HG02763 (cell line): ENCODE data around the gene SLC24A3.

Experiments used
- ATAC-seq: cut with Tn5 transposase; IDR thresholded peaks from one replicate; pipeline ENCODE4 v1.9.1; 2021; ENCODE audit warnings: mild to moderate bottlenecking, moderate library complexity; ENCODE audit not compliant: unreplicated experiment

SLC24A3 gene

GRCh38 chr20:19449051-19449450, 236.6 kb downstream of the SLC24A3 start:
- no peak for ATAC-seq

DNA sequence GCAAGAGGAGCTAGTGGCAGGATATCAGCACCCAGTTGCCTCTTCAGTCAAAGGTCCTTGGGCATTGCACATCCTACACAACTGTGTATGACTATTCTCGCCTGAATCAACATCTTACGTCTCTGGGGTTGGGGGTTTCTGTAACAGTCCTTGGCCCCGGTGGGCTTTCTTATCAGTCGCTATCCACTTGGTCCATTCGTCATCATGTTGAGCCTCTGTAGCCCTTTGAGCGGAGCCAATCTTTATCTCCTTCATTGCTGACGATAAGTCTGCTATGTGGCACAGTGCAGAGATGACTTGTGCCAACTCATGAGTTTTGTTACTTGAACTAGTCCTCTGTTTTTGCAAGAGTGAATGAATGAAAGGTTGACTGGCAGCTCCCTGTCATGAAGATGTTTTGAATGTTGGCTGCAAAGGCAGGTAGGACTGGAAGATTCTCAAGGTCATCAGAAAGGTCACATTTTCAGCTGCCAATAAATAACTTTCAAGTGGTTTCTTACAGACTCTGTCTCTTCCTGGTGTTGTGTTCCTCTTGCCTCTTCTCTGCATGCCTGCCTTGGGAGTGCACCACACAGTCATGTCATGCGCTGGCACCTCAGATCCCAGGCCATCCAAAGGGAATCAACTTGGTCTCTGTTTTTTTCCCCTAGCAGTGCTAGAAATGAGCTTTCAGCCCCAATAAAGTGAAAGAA, 238.9 kb downstream of the SLC24A3 start:
- no peak for ATAC-seq

DNA sequence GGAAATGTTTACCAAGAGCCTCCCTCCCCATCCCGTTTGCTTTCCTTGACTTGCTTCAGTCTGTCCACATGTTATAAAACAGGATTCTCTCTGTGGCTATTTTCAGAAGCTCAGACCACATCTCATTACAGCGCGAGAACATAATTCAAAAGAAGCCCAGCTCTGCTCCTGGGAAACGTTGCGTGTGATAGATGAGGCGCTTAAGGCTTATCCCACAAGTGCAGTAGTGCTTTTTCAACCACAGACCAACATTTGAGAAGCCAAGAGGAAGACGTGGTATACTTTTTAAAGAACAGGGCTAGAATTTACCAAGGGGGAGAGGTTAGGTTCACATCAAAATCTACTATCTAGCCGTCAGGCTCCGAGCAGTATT, 239.5 kb downstream of the SLC24A3 start:
- no peak for ATAC-seq

DNA sequence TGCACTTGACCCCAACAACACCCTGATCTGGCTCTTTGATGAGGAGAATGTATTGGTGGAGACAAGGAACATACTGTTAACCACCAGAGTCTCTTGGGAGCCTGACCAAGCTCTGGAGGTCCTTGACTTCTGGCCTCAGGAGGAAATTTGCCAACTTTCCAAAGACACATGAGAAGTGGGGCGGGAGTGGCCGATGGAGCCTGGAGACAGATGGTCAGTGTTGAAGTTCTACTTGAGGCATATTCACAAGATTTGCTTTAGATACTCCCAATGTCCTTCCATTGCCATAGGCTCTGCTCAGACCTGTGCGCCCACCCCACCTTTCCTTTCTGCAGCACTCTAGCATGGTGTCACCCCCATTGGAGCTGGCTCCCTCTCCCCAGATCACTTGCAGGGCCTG, 241.0 kb downstream of the SLC24A3 start:
- ATAC-seq: no peak

DNA sequence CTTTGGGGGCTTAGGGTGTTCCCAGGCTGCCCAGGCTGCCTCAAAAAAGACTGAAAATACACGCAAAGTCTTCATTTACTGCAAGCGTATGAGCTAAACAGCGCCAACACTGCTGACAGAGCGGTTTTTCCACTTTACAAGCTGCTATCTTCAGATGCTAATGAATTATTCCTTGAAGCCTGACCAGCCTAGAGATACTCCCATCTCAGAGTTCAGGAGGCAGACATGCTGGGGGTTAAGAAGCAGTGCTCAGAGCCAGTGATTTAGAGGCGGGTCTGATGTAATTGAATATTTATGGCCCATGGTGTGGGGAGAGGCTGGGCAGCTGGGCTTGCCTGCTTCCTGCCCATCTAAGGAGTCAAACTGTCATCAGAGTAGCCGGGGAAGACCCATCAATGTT, 241.4 kb downstream of the SLC24A3 start:
- ATAC-seq: no peak

- no peak for ATAC-seq
Observed at GRCh38 chr20:19456595-19457395, 244.4 kb downstream of the SLC24A3 start.

DNA sequence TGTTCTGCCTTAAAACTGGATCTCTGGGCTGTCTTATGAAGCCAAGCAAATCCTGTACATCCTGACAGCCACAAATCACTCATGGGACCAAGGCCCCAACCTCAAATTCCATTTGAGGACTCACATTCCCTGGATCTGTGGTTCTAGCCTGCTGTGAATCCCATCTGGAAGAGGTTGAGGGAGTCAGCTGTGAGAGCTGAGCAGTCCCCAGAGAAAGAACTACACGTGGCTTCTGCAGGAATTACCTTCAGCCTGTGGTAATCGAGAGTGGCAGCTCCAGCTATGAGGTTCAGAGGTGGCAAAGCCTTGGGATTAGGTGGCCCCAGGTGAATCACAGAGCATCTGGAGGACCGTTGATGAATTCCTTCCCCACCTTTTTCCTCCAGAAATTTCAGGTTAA, 245.2 kb downstream of the SLC24A3 start:
- ATAC-seq: no peak

GRCh38 chr20:19460386-19460785, 247.9 kb downstream of the SLC24A3 start:
- no peak for ATAC-seq

DNA sequence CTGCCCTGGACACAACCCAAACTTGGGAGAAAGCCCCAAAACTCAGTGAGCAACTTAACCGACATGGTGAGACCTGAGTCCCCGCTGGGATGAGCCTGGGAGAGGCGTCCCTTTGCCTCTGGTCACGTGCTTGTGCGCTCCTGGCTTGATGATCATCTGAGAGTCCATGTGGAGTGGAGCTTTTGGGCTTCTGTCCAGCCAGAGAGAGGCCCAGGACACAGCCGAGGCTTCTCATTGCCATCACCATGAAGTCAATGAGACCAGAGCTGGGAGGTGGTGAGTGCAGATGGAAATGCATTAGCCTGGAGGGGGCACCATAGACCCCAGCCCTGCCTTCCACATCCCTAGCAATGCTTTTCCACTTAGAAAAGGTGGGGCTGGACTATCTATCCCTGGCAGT, 250.0 kb downstream of the SLC24A3 start:
- no peak for ATAC-seq

- no peak for ATAC-seq
Observed at GRCh38 chr20:19463597-19463996, 251.2 kb downstream of the SLC24A3 start.

DNA sequence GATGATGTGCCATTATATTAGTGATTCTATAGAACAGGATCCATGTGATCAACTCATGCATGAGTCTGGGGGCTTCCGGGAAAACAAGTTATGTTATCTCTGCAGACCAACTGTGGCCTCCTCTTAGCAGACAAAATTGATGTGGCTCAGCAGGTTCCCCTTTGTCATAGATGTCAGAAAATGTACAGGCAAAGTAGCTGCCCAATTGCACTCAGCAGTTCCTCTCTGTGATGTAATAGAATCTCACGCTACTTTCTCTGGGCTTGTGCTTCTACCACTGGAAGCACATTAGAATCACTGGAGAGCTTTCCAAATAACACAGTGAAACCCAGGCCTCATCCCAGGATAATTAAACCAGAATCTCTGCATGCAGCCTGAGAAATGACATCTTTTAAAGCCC, 253.1 kb downstream of the SLC24A3 start:
- ATAC-seq: no peak

DNA sequence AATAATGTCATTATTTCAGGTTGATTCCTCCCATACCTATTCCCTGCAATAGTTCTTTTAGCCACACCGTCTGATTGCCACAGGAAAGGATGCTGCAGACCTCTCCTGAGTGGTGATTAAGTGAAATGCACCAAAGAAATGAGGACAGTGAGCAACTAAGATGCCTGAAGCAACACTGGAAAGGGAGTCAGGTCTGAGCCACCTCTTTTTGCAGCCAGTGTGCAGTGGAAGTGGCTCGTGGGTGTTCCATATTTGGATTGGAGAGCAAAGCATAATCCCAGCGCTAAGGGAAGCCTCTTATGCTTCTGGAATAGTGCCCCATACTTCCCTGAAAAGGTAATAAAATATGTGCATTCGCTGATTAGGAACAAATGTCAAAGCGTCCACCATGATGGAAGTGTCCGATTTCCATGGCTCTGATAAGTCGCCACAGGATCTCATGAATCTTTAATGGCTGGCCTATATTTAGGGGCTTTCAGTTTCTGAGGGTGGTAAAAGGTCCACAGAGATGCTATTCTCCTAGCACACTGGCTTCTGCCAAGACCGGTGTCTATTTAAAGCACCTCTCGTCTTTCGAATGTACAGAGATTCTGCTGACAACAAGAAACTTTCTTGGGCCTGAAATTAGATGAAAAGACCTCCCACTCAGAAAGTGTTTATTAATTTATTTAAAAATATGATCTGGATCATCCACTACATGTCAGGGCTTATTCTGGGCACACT, 253.9 kb downstream of the SLC24A3 start:
- ATAC-seq: no peak

- ATAC-seq: no peak
Observed at GRCh38 chr20:19473216-19473921, 260.9 kb downstream of the SLC24A3 start.

DNA sequence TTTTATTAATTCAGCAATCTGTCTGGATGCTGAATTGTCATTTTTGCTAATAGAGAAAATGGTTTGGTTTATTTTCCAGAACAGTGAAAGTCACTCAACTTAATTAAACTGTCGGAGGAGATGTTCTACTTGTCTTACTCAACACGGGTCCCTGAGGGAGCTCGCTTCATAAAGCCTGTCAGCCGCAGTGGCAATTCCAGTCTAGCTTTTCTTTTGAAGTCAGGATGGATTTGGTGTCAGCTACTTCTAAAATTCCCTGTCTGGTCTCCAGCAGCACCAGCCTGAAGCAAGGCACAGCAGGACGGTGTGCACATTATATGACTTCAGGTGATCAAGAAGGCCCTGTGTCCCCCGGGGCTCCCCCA, 261.5 kb downstream of the SLC24A3 start:
- ATAC-seq: no peak

GRCh38 chr20:19478320-19478895, 266.0 kb downstream of the SLC24A3 start:
- ATAC-seq: no peak

DNA sequence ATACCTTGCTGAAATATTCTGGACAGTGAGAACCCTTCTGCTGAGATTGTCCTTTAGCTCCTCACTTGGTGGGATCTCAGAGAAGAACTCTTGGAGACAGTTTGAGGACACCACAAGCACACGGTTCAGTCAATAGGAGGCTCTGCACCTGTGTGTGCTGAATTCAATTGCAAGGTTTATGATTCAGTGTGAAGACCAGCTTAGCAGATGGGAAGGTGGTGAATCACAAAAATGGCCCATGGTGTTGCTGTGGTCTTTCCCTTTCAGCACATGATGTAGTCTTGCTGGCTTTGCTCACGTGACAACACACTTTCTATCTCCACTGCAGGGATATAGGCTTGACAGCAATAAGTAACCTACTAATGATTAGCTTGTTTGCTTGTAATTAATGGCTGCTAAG, 270.3 kb downstream of the SLC24A3 start:
- ATAC-seq: no peak

DNA sequence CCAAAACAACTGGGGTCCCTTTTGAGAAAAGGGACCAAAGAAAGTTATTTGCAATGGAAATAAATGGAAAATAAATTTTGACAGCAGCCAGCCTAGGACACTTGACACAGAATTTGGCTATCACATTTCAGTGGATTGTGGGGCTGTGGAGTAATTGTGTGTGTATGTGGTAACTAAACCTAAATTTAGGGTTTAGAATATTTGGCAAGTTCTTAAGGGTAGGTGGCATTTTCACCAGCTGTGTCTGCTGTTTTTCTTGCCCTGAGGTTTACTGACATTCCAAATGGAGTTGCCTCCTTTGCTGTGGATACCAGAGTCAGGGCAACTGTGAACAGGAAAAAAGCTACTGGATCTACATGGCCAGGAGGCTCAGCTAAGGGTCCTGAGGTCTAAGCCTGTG, 270.9 kb downstream of the SLC24A3 start:
- no peak for ATAC-seq

GRCh38 chr20:19486446-19486845, 274.0 kb downstream of the SLC24A3 start:
- ATAC-seq: no peak

- no peak for ATAC-seq
Observed at GRCh38 chr20:19487420-19487819, 275.0 kb downstream of the SLC24A3 start.

DNA sequence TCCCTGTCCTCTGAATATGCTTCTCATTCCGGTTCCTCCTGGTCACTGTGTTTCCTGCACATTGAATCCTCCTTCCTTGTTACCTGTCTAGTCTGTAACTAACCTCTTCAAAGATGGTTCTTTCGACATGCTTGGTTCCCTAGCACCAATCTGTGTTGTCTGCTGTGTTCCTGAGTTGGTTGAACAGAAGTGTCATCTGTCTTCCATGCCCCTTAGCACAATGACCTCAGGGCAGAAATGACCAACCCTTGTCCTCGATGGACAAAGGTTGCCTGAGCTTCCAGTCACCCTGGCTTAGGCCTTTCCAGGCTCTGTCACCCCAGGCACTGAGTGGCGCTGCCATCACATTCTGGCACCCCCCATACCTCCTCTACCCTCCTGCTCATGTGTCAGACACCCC, 278.8 kb downstream of the SLC24A3 start:
- ATAC-seq: no peak

DNA sequence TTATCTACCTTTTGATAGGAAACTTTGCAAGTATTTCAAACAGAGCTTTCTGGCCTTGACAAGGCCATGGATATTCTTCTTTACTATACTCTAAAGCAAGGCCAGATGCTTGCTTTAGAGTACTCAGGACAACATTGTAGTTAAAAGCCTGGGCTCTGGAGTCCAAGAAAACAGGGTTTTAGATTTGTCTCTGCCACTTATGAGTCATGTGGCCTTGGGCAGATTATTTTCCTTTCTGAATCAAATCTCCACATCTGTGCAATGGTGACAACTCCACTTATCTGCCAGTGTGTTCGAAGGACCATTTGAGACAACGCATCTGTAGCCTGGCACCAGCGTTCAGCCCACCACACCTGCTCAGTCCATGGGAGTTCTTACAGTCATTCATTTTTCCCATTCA, 279.7 kb downstream of the SLC24A3 start:
- ATAC-seq: no peak
